HepG2 (cell line): ENCODE data around the gene DOCK1.

Source experiments
- CTCF ChIP-seq: sonication (generic); formaldehyde crosslinking; IDR thresholded peaks from 2 replicates; pipeline ENCODE4 v1.5.0; 2020; ENCODE audit warnings: mild to moderate bottlenecking, missing genetic modification reagents, moderate library complexity
- KDM4B ChIP-seq: sonication (generic); formaldehyde crosslinking; IDR thresholded peaks from 2 replicates; pipeline ENCODE4 v1.4.0; 2020; ENCODE audit warnings: missing genetic modification reagents
- NFKB2 ChIP-seq: sonication (generic); formaldehyde crosslinking; IDR thresholded peaks from 2 replicates; pipeline ENCODE4 v1.4.0; 2020; ENCODE audit warnings: missing genetic modification reagents, borderline replicate concordance
- TAF1 ChIP-seq: sonication (generic); formaldehyde crosslinking; IDR thresholded peaks from 2 replicates; pipeline ENCODE4 v1.4.0; 2020; ENCODE audit warnings: missing genetic modification reagents
- ZNF138 ChIP-seq: sonication (generic); formaldehyde crosslinking; IDR thresholded peaks from 2 replicates; pipeline ENCODE4 v1.5.0; 2020; ENCODE audit warnings: mild to moderate bottlenecking, low read depth, missing genetic modification reagents
- ZNF274 ChIP-seq: sonication (generic); formaldehyde crosslinking; IDR thresholded peaks from 2 replicates; pipeline ENCODE4 v1.5.1; 2020; ENCODE audit warnings: mild to moderate bottlenecking, missing genetic modification reagents

- TF ChIP-seq TAF1 (CRISPR knock-in tag), result no peak
- no peak for TF ChIP-seq ZNF138
- TF ChIP-seq NFKB2, result no peak
- TF ChIP-seq KDM4B (CRISPR knock-in tag), result no peak
- TF ChIP-seq CTCF (CRISPR knock-in tag), result no peak
- no peak for TF ChIP-seq ZNF274 (CRISPR knock-in tag)
Observed at GRCh38 chr10:127354255-127354654, 449.0 kb downstream of the DOCK1 start.
